ENCODE results near the gene TSC22D3.

DNA sequence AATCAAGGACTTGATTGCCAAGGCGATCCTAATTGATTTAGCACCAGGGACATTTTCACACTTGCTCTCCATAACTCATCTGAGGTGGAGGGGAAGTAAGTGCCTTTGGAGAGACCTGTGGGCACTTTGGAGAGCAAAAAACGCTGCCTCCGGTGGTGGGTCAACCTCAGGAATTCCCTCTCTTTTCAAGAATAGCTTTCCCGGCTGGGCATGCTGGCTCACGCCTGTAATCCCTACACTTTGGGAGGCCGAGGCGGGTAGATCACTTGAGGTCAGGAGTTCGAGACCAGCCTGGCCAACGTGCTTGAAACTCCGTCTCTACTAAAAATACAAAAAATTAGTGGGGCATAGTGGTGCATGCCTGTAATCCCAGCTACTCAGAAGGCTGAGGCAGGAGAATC is 98.1 kb downstream of the TSC22D3 start:
- TF ChIP-seq POLR2AphosphoS5 (IDR thresholded peaks at IDR 0.05; ENCODE audit: borderline replicate concordance, low read depth, low read length), result no peak
- TF ChIP-seq EZH2 (IDR thresholded peaks at IDR 0.05), result no peak

Data from SK-N-MC (cell line).